Measurements from ENCODE around the gene KIAA0586. TPM values are rescaled to one million over a fixed set of nuclear protein-coding genes. Genes with fewer than 3 reads are reported as not detected.
A peak's percentile ranks its signal among the peaks of the same experiment; 100 is the strongest.

The KIAA0586 gene
- total and polyA plus RNA-seq, 2 of the 13 experiments (the other 11 are each of a cell fraction or from before 2014, with no cell fraction given) = 12.6 to 25.2 TPM

DNA sequence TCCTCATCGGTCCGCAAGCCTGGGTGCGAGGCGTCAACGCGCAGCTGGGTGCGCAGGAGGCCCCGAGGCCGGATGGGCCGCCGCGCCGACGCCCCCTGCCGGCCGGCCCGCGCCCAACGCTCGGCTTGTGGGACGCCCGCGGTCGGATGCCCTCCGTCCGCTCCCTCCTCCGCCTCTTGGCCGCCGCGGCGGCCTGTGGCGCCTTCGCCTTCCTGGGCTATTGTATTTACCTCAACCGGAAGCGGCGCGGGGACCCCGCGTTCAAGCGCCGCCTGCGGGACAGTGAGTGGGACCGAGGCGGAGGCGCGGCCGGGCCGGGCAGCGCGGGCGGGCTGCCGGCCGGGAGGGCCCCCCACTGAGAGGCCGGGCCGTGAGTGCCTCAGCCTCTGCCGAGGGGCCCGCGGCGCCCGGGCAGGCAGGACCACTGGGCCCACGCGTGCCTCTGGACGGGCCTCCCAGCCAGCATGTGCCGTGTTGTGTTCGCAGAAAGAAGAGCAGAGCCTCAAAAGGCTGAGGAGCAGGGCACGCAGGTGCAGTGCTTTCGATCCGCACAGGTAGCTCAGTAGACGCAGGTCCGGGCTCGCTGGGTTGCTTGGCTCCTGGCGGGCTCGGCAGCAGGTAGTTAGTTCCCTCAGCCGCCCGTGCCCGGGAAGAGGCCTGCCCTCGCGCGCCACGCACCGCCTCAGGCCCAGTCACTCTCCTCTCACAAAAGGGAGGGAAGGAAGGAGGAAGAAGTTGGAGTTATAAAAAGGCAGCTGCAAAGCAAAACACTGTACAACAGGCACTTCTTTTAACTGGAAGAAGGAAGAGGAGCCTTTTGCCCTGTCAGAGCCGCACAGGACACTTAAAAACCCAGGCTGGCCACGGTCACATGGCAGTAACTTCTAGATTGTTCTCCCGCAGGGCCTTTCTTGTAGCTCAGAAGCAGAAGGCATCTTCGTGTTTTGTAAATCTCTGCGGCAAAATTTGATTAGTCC is 31.4 kb upstream of the KIAA0586 start, which contains the start of gene TOMM20L (continued):
- TF ChIP-seq PHF20 (CRISPR knock-in tag; IDR thresholded peaks at IDR 0.05) (peak; percentile 34; the same call in 1 of the 2 replicates), ARNTL (CRISPR knock-in tag; IDR thresholded peaks at IDR 0.05) (0 out of 2 replicates have a peak, but pooled peaks have one; percentile 58)

DNA sequence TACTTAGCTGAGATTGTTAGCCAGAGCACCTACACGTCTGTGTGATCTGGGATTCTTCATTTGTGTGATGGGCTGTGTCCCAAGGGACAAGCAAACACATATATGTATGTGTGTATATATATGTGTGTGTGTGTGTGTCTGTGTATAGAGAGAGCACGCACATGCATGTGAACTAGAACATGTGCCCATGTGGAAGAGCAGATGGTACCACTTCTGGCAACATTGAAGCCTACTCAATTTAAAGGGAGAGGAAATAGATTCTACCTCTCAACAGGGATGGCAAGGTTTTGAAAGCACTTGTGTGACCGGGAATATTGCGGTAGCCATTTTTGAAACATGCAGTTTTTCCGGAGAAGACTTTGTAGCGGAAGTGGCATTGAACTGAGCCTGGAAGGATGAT is 30.4 kb upstream of the KIAA0586 start:
- no peaks in the 10 kb centered on the region; a peak in 1 of 5 replicates for H3K27me3 ChIP-seq (ENCODE audit: control insufficient read depth in 1 of 2, insufficient read depth in 2 of 2, low read length in 2 of 2)
- FAIRE-seq (no peak), ATAC-seq (no peak), DNase-seq (ENCODE audit: low spot score) (no peak)
- H3K27ac ChIP-seq (ENCODE audit: extremely low read length, insufficient read depth, low read length) = no peak overlapping the region
- BruUV-seq (replicated peaks) = no TSS peak
- in situ Hi-C loops (cut with HindIII; ENCODE audit: extremely low pct_ligation_motif_present, low pct_unique_long_range_greater_than_20kb) = no loop called here
- H3K79me2 ChIP-seq (ENCODE audit: insufficient read depth, low read length) = no peaks in the 10 kb centered on the region
- POLR2A ChIA-PET = interaction anchor here (2.7 to 2.8 kb wide), 2 partner anchors 30 to 99 kb away, joined by 19 read pairs; partner anchors contain the start of genes ARID4A, KIAA0586 and TIMM9
- CTCF ChIA-PET (ENCODE audit: low intra/inter-chr PET ratio, low total read pairs) = no interaction called here
- H2AFZ ChIP-seq (ENCODE audit: low read length) = no peak overlapping the region
- H3K9ac ChIP-seq (ENCODE audit: insufficient read depth, low read depth, low read length) = no peak overlapping the region
- H3K4me1 ChIP-seq (ENCODE audit: insufficient read depth, low read length) = peaks cover 21% of the 10 kb centered on the region
- WGBS (ENCODE audit: low lambda C conversion rate) = 98% methylated on average over 6 of the region's 6 CpGs
- no peaks in the 10 kb centered on the region; a peak in 1 of 5 replicates for H3K36me3 ChIP-seq (replicated peaks in 1 of 2; ENCODE audit: control insufficient read depth in 1 of 2, insufficient read depth in 2 of 2, low read length in 2 of 2)
- no peaks in the 10 kb centered on the region for H3K9me3 ChIP-seq (ENCODE audit: low read length)
- no peak overlapping the region for H3K4me3 ChIP-seq (replicated peaks in 1 of 3; ENCODE audit: insufficient read depth in 1 of 3, low read depth in 2 of 3, low read length in 3 of 3)
- no peaks in the 10 kb centered on the region for H4K20me1 ChIP-seq (ENCODE audit: insufficient read depth, low read length)
- no peak overlapping the region for H3K4me2 ChIP-seq (ENCODE audit: low read depth, low read length)
- intact Hi-C loops (cut with micrococcal nuclease; ENCODE audit: unreplicated experiment) = no loop called here
- TF ChIP-seq MAFF (IDR thresholded peaks at IDR 0.05; ENCODE audit: low read depth, low read length) (no peak), FOXA1 (IDR thresholded peaks at IDR 0.05) (no peak), FOXA1 (CRISPR knock-in tag; IDR thresholded peaks at IDR 0.05) (peak; percentile 36; the same call in 1 of the 2 replicates), ZNF577 (CRISPR knock-in tag; IDR thresholded peaks at IDR 0.05; ENCODE audit: borderline replicate concordance, low read depth) (no peak), GFI1 (CRISPR knock-in tag; IDR thresholded peaks at IDR 0.05; ENCODE audit: borderline replicate concordance) (peak; percentile 76)
- TF ChIP-seq, protein P1, sequence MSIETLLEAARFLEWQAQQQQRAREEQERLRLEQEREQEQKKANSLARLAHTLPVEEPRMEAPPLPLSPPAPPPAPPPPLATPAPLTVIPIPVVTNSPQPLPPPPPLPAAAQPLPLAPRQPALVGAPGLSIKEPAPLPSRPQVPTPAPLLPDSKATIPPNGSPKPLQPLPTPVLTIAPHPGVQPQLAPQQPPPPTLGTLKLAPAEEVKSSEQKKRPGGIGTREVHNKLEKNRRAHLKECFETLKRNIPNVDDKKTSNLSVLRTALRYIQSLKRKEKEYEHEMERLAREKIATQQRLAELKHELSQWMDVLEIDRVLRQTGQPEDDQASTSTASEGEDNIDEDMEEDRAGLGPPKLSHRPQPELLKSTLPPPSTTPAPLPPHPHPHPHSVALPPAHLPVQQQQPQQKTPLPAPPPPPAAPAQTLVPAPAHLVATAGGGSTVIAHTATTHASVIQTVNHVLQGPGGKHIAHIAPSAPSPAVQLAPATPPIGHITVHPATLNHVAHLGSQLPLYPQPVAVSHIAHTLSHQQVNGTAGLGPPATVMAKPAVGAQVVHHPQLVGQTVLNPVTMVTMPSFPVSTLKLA (IDR thresholded peaks at IDR 0.05) = peak; percentile 60

Data from HepG2 (cell line).